Neural cell (in vitro differentiated cells): ENCODE measurements around the gene FYN. TPM values are rescaled to one million over a fixed set of nuclear protein-coding genes. Genes with fewer than 3 reads are reported as not detected.

ENCODE experiments used
- H2AFZ ChIP-seq: fragments of 200-600, 300-800 bp; sonication (generic), shearing (Covaris generic); 2 replicates; pipeline ENCODE4 v1.6.0; 2014; ENCODE audit warnings: low read depth, mild to moderate bottlenecking, antibody characterized with exemption, low read length, moderate library complexity
- H3F3A ChIP-seq: fragments of 200-600 bp; shearing (Covaris generic); 2 replicates; pipeline ENCODE4 v1.6.1; 2016; ENCODE audit warnings: mild to moderate bottlenecking, moderate library complexity, mixed read lengths, antibody characterized with exemption, low read length; ENCODE audit not compliant: insufficient read depth, poor library complexity, severe bottlenecking
- H3K27ac ChIP-seq: fragments of 200-600, 300-800 bp; sonication (generic), shearing (Covaris generic); 2 replicates; pipeline ENCODE4 v1.5.1; 2014; ENCODE audit warnings: mild to moderate bottlenecking, low read length, moderate library complexity
- H3K27me3 ChIP-seq: fragments of 300-800, 200-600 bp; sonication (generic), shearing (Covaris generic); 2 replicates; pipeline ENCODE4 v1.6.0; 2014; ENCODE audit warnings: mild to moderate bottlenecking, low read depth, low read length, moderate library complexity; ENCODE audit not compliant: insufficient read depth
- H3K36me3 ChIP-seq: fragments of 300-800, 200-600 bp; sonication (generic), shearing (Covaris generic); 2 replicates; pipeline ENCODE4 v1.5.1; 2014; ENCODE audit warnings: mild to moderate bottlenecking, antibody characterized with exemption, low read length, moderate library complexity; ENCODE audit not compliant: insufficient read depth
- H3K4me2 ChIP-seq: fragments of 300-800, 200-600 bp; sonication (generic), shearing (Covaris generic); 2 replicates; pipeline ENCODE4 v1.6.0; 2014; ENCODE audit warnings: mild to moderate bottlenecking, low read length
- H3K4me3 ChIP-seq: fragments of 300-800, 200-600 bp; sonication (generic), shearing (Covaris generic); 2 replicates; pipeline ENCODE4 v1.5.1; 2014; ENCODE audit warnings: mild to moderate bottlenecking, low read length, moderate library complexity
- H3K79me2 ChIP-seq: fragments of 200-600 bp; shearing (Covaris generic); replicated peaks from 2 replicates; pipeline ENCODE4 v1.6.0; 2014; ENCODE audit warnings: mild to moderate bottlenecking, low read length, moderate library complexity; ENCODE audit not compliant: insufficient read depth
- H3K9ac ChIP-seq: fragments of 300-800, 200-600 bp; sonication (generic), shearing (Covaris generic); 2 replicates; pipeline ENCODE4 v1.6.1; 2016; ENCODE audit warnings: mild to moderate bottlenecking, low read length, mixed read lengths
- H3K9me2 ChIP-seq: fragments of 200-600 bp; shearing (Covaris generic); 2 replicates; pipeline ENCODE4 v1.6.1; 2016; ENCODE audit warnings: mild to moderate bottlenecking, low read length, mixed read lengths; ENCODE audit not compliant: insufficient read depth
- H3K9me3 ChIP-seq: fragments of 200-600, 300-800 bp; sonication (generic), shearing (Covaris generic); 2 replicates; pipeline ENCODE4 v1.6.1; 2016; ENCODE audit warnings: mild to moderate bottlenecking, mixed run types, low read length, moderate library complexity, mixed read lengths
- H4K20me1 ChIP-seq: fragments of 200-600 bp; shearing (Covaris generic); 2 replicates; pipeline ENCODE4 v1.6.1; 2016; ENCODE audit warnings: mild to moderate bottlenecking, mixed run types; ENCODE audit not compliant: insufficient read depth
- EP300 ChIP-seq: fragments of 450-650 bp; conservative IDR thresholded peaks from 2 replicates; pipeline ENCODE4 v1.6.1; 2014; ENCODE audit warnings: antibody characterized with exemption, mild to moderate bottlenecking, moderate library complexity; ENCODE audit not compliant: poor library complexity, severe bottlenecking
- EZH2 ChIP-seq: fragments of 200-600, 300-800 bp; shearing (Covaris generic), sonication (generic); IDR thresholded peaks from 2 replicates; pipeline ENCODE4 v1.6.1; 2014; ENCODE audit warnings: antibody characterized with exemption, low read length, borderline replicate concordance, mild to moderate bottlenecking; ENCODE audit not compliant: insufficient read depth, poor library complexity, severe bottlenecking
- MXI1 ChIP-seq: fragments of 450-650 bp; conservative IDR thresholded peaks from 2 replicates; pipeline ENCODE4 v1.6.1; 2014; ENCODE audit warnings: antibody characterized with exemption, mild to moderate bottlenecking; ENCODE audit not compliant: poor library complexity, severe bottlenecking
- POLR2AphosphoS5 ChIP-seq: IDR thresholded peaks from 2 replicates; pipeline ENCODE4 v1.6.1; 2012
- RAD21 ChIP-seq: fragments of 450-650 bp; conservative IDR thresholded peaks from 2 replicates; pipeline ENCODE4 v1.6.1; 2014; ENCODE audit warnings: antibody characterized with exemption, mild to moderate bottlenecking, moderate library complexity
- REST ChIP-seq: IDR thresholded peaks from 2 replicates; pipeline ENCODE4 v1.6.1; 2012; ENCODE audit warnings: borderline replicate concordance
- SMC3 ChIP-seq: fragments of 450-650 bp; conservative IDR thresholded peaks from 2 replicates; pipeline ENCODE4 v1.6.1; 2014; ENCODE audit warnings: antibody characterized with exemption, mild to moderate bottlenecking, moderate library complexity; ENCODE audit not compliant: poor library complexity
- TAF1 ChIP-seq: IDR thresholded peaks from 2 replicates; pipeline ENCODE4 v1.6.1; 2012; ENCODE audit warnings: low read depth
- polyA plus RNA-seq: library from polyadenylated mRNA; depleted of rRNA; stranded (reverse); fragments of >200 nt; gene quantifications from 2 replicates; pipeline ENCODE4 v1.2.3, GENCODE V29; 2014
- TF ChIP-seq, protein P1 (sequence below): fragments of 450-650 bp; IDR thresholded peaks from 2 replicates; pipeline ENCODE4 v1.5.1; 2014; ENCODE audit warnings: antibody characterized with exemption, mild to moderate bottlenecking, moderate library complexity; ENCODE audit not compliant: poor library complexity, severe bottlenecking

The FYN gene
- polyA plus RNA-seq, 1 donor from 2014 or later = 277 TPM

GRCh38 chr6:111739257-111739696 is 134.0 kb downstream of the FYN start:
- TF ChIP-seq POLR2AphosphoS5 (no peak), EP300 (no peak), REST (no peak), EZH2 (no peak), RAD21 (no peak), TAF1 (no peak), SMC3 (no peak), MXI1 (no peak)
- TF ChIP-seq, protein P1, sequence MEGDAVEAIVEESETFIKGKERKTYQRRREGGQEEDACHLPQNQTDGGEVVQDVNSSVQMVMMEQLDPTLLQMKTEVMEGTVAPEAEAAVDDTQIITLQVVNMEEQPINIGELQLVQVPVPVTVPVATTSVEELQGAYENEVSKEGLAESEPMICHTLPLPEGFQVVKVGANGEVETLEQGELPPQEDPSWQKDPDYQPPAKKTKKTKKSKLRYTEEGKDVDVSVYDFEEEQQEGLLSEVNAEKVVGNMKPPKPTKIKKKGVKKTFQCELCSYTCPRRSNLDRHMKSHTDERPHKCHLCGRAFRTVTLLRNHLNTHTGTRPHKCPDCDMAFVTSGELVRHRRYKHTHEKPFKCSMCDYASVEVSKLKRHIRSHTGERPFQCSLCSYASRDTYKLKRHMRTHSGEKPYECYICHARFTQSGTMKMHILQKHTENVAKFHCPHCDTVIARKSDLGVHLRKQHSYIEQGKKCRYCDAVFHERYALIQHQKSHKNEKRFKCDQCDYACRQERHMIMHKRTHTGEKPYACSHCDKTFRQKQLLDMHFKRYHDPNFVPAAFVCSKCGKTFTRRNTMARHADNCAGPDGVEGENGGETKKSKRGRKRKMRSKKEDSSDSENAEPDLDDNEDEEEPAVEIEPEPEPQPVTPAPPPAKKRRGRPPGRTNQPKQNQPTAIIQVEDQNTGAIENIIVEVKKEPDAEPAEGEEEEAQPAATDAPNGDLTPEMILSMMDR = no peak
- no peak overlapping the region for H3K4me2 ChIP-seq
- H3K27me3 ChIP-seq = no peaks in the 10 kb centered on the region
- peaks cover 11% of the 10 kb centered on the region for H3K36me3 ChIP-seq
- no peaks in the 10 kb centered on the region for H3K9me3 ChIP-seq
- H3K27ac ChIP-seq = no peak overlapping the region
- no peak overlapping the region for H3K4me3 ChIP-seq
- no peaks in the 10 kb centered on the region for H3F3A ChIP-seq
- H3K9ac ChIP-seq = no peak overlapping the region
- H4K20me1 ChIP-seq = no peaks in the 10 kb centered on the region
- peaks cover 4% of the 10 kb centered on the region for H3K79me2 ChIP-seq
- H2AFZ ChIP-seq = no peak overlapping the region
- no peaks in the 10 kb centered on the region for H3K9me2 ChIP-seq

GRCh38 chr6:111738631-111739030 is 134.6 kb downstream of the FYN start:
- Histone ChIP-seq H2AFZ (no peak overlapping the region), H3K4me3 (no peak overlapping the region), H3K4me2 (no peak overlapping the region), H3F3A (no peaks in the 10 kb centered on the region), H3K9me2 (no peaks in the 10 kb centered on the region), H3K27ac (no peak overlapping the region), H4K20me1 (no peaks in the 10 kb centered on the region), H3K27me3 (no peaks in the 10 kb centered on the region), H3K79me2 (peaks cover 4% of the 10 kb centered on the region), H3K36me3 (peaks cover 11% of the 10 kb centered on the region), H3K9me3 (no peaks in the 10 kb centered on the region), H3K9ac (no peak overlapping the region)
- TF ChIP-seq RAD21 (no peak), SMC3 (no peak), POLR2AphosphoS5 (no peak), TAF1 (no peak), MXI1 (no peak), REST (no peak), EZH2 (no peak), EP300 (no peak)
- TF ChIP-seq, protein P1 = no peak
